GM21529 (cell line): ENCODE results near the gene EFCAB7.
A peak's percentile ranks its signal among the peaks of the same experiment; 100 is the strongest.

Experiments
- ATAC-seq: cut with Tn5 transposase; IDR thresholded peaks from one replicate; pipeline ENCODE4 v1.9.1; 2021; ENCODE audit not compliant: unreplicated experiment

The EFCAB7 gene

DNA sequence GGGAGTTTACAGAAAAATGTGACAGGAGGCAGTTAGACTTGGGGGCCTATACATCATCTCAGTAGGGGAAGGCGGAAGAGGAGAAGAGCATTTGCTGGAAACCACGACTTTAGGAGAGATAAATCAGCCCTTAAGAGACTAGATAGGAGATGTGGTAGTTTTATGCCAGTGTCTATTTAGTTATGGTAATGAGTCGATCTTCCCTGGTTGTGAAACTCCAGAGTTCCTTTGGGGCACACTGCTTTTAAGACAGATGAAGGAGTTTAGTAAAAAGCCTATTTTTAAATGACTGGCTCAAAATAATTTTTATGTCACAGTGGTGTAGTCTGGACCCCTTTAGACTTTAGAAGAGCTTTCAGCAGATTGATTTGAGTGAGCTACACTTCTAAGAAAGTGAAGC is 77.7 kb downstream of the EFCAB7 start:
- ATAC-seq, result no peak

DNA sequence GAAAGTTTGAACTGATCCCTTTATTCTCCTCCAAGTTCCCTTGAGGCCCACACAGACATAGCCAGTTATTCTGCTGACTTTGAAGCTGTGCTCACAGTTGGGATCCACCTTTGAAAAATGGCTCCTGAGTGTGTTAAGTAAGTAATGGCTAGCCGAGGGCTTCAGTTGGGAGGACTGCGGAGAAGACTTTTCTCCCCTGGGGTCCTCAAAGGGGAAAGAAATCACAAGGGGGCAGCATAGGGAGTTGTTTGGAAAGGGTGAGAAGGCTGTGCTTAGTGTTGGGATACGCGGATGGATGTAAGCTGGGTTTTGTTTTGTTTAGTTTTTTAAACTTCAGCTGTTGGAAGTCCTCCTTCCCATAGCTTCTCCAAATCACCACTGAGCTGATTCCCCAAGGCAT is 78.1 kb downstream of the EFCAB7 start:
- ATAC-seq, result no peak

DNA sequence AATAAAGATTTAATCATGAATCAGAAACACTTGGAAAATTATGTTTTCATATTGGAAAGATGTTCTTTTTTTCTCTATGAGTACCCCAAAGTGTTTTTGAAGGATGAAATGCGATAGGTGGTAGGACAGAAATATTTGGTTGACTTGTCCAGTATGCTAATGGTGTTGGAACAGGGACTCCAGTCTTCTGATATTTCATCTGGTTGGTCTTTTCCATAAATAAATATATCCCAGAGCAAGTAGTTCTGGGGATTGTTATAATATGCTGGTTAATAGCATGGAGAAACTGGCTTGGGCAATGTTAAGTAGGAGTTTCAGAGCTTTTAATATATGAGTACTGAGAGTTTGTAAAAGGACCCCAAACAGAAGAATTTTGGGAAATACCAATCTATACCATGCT is 78.6 kb downstream of the EFCAB7 start:
- no peak for ATAC-seq

DNA sequence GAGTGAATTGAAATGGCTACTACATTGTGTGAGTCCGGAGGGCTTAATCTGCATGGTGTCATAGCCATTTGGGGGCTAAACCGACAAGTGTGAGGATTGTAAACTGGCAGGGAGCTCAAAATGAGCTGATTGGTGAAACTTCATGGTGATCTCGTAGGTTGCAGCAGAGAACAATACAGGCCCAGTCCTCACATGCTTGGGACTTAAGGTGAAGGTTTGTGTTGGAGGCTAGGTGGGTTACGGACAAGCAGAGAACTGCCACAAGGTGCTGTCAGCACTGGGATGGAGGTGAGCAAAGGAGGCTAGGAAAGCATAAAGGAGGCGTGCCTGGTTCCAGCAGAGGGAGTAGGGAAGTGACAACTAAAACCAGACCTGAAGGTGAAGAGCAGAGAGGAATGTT is 79.3 kb downstream of the EFCAB7 start:
- no peak for ATAC-seq

DNA sequence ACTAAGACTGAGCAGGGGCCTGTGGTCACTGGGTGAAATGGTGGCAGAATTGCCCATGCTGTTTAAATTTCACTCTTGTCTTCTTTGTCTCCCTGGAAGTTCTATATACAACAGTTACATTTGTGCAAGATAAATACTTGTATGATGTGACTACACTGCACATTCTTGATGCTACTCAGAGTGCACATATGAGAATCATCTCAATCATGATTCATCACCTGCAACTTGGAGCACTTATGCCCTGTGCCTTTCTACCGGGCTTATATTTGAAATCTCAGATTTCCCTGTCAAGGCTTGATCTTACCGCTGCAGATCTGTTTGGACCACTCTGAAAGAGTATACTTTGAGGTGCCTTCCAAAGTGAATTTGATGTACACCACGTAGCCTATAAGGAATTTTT is 80.5 kb downstream of the EFCAB7 start:
- no peak for ATAC-seq

DNA sequence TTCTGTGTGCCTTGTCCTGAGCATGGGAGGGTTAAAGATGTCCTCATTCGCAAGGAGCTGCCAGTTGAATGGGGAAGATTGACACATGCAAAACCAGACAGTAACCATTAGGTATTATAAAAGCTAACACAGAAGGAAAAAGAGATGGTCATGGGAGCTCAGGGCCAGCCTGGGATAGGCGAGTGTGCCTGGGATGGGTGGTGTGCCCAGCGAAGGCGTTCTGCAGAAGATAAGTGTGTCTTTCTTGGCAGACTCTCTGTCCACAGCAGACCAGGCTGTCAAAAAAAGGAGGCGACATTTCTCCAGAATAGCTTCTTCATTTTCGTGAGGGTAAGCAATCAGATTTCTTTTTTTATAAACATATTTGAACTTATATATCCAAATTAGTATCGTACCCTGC is 84.0 kb downstream of the EFCAB7 start:
- ATAC-seq, result no peak

DNA sequence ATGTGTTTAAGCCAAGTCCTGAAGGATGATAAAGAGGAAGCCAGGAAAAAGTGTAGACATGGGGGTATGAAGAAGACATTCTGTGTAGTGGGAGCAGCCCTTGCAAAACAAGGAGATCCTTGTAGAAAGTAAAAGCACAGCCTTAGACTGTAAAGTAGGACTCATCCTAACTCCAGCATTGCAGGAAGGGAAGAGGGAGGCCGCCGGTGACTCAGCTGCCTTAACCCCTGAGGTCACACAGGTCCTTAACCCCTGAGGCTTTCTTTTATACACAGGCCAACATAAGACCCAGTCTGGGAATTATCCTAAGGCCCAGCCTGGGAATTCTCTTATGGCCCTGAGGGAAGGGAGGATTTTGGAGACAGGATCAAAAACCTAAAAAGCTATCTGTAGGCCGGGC is 87.9 kb downstream of the EFCAB7 start:
- no peak for ATAC-seq

DNA sequence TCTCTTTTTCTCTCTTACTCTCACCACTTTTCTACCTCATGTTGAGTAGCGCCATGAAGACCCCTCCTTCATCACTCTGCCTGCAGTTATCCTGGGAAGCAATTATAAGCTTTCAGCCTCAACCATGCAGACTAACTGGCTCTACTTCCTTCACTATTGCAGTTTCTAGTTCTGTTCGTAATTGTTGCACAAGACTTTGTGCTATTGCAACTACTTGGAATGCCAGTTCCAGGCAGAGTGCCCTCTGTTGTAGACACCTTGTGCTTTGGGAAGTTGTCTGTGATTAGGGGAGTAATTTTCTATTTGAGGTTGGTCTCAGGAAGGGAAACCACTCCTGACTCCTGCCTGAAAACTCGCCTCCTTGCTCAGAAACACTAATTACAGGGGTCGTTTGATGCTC is 89.2 kb downstream of the EFCAB7 start:
- no peak for ATAC-seq

DNA sequence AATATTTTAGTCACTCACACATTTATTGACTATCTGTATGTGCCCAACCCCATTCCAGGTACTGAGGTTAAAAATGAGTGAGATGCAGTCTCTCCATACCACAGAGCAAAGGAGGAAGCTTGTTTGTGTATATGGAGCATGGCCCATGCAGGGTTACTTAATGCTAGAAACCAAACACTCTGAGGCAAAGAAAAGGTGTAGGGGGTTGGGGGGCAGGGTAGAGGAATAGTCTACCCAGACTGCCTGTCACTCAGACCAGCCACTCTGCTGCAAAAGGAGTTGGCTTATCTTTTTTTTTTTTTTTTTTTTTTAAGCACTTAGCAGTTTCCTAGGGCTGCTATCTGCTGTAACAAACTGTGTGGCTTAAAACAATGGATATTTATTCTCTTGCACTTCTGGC is 89.6 kb downstream of the EFCAB7 start:
- no peak for ATAC-seq

DNA sequence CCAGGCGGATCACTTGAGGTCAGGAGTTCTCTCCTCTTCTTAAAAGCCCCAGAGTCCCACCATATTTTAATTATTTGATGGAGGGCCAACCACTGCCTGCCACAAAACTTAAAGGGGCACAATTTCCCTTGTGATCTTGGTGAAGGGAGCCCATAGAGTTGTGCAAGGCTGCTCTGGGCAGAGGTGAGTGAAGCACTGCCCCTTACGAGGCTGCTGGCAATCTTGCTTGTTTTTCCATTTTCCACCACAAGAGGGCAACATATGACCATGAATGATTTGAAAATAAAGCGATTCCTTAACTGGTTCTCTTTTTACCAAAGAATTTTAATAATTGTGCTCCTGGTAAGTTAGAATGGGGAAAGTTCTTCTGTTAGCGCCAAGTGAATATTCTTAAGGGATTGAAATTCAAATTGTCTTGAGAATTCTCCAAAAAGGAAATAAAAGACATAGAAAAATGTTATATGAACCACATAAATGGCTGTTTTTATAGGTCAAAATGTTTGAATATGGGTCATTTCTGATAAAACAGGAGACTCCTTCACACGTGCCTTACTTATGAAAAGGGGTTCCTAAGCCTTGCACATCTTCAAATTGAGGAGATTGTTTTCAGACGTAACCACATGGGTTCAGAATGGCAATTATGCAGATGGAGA is 92.6 kb downstream of the EFCAB7 start:
- ATAC-seq, result peak; percentile 75

DNA sequence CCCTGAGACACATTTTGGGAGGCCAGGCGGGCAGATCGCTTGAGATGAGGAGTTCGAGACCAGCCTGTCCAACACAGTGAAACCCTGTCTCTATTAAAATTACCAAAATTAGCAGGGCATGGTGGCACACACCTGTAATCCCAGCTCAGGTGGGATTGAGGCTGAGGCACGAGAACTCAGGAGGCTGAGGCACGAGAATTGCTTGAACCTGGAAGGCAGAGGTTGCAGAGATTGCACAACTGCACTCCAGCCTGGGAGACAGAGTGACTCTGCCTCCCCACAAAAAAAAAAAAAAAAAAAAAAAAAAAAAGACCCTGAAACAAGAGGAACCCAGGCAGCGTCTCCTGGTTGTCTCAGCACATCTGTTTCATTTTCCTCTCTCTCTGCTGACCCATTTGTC is 94.1 kb downstream of the EFCAB7 start:
- ATAC-seq, result no peak

DNA sequence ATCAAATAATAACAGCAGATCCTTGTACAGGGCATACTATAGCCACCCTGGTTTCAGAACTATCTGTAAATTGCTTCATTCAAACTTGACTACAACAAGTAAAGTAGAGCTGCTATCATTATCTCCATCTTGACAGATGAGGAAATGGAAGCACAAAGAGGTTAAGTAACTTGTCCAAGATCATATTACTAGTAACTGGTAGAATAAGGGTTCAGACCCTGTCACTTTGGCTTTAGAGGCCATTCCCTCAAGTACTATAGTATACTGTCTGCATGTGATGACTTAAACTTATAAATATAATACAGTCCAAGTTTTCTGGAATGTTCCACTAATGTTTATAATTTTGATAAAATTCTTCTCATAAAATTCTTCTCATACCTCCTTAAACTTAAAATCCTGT is 94.7 kb downstream of the EFCAB7 start:
- no peak for ATAC-seq

DNA sequence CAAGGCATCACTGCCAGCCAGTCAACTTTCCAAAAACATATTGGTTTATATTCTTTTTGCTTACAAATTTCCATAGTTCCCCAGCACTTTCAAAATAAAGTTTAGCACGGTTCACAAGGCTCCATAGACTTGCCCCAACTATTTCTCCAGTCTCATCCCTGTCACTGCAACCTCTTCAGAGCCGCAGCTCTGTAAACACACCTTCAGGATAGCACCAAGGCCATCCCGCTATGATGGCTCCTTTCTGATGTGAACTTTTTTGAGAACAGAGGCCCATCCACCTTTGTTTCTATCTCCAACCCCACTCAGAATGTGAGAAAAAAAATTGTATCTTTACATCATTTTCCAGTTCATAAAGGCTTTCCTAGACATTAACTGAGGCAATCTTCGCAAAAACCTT is 96.2 kb downstream of the EFCAB7 start:
- ATAC-seq, result no peak

DNA sequence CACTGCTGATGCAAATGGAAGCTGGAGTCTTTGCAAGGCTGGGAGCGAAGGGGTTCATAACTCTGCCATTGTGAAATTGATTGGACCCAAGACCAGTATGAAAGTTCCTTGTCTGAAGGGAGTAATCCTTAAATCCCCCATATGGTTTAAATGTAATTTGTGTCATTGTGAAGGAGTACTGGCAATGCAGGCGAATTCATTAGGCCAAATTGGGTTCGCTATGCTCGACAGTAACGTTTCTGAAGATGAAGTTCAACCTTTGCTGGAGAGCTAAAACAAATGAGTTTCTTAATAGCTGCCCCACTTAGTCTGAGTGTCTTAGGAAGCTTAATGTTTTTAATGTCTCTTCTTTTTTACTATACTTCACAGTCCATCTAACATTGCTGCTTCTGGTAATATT is 97.3 kb downstream of the EFCAB7 start:
- no peak for ATAC-seq

DNA sequence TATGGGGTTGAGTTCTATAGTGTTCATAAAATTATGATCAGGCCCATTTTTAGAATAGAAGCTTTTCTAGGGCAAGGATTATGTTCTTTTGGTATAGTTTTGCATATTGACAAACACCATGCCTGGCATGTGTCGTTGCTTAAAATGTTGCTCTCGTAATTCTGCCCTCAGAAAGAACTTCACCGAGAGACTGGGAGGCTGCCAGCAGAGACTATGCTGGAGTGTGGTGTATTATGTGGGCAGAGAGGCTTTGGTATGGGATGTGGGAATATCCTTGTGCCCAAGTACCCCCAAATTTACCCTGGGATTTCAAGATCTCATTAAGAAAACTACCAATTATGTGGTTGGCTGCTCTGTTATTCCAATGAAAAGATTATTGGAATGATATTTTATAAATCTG is 97.8 kb downstream of the EFCAB7 start:
- ATAC-seq, result no peak

DNA sequence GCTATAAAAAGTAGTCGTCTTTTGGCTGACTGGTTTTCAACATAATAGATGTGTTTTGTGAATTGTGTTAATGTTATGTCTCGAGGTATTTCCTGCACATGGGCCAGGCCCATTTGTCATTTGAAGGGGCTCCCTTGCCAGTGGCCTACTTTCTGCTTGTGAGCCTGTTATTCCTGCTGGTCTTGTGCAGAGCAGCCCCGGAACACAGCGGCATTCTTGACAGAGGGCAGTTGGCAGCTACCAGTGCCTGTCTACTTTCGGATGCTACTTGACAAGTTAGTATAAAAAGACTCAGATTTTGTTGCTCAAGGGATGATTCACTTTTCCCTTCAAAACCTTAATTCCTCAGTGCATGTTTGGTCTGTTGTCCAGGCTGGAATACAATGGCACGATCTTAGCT is 98.4 kb downstream of the EFCAB7 start:
- ATAC-seq, result no peak
